ENCODE measurements around the gene PER1. TPM values are rescaled to one million over a fixed set of nuclear protein-coding genes. Genes with fewer than 3 reads are reported as not detected.

PER1 gene
- total and polyA plus RNA-seq, 2 of the 13 experiments (the other 11 are each of a cell fraction or from before 2014, with no cell fraction given), result 2.6 to 3.6 TPM

DNA sequence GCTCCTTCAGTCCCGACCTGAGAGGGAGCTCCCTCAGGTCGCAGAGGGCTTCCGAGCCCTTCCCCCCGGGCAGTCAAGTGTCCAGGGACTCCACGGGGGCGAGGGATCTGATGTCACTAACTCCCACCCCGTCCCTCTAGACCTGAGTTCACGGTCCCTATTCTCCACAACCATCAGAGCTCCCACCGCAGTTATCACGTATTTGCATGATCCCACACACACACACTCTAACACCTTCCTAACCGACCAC lies 3.7 kb upstream of the PER1 start:
- Histone ChIP-seq H2AFZ (ENCODE audit: low read length) (no peak overlapping the region), H3K36me3 (replicated peaks in 1 of 2; ENCODE audit: control insufficient read depth in 1 of 2, insufficient read depth in 2 of 2, low read length in 2 of 2) (peaks cover 1 to 4% of the 10 kb centered on the region in 2 experiments; a peak in 3 of 5 replicates), H3K4me3 (replicated peaks in 1 of 3; ENCODE audit: insufficient read depth in 1 of 3, low read depth in 2 of 3, low read length in 3 of 3) (peak overlapping the region; percentile 58 to 70 (median 63)), H3K9ac (ENCODE audit: insufficient read depth, low read depth, low read length) (peak overlapping the region; percentile 76), H3K79me2 (ENCODE audit: insufficient read depth, low read length) (peaks cover 6% of the 10 kb centered on the region), H4K20me1 (ENCODE audit: insufficient read depth, low read length) (no peaks in the 10 kb centered on the region), H3K27me3 (ENCODE audit: control insufficient read depth in 1 of 2, insufficient read depth in 2 of 2, low read length in 2 of 2) (no peaks in the 10 kb centered on the region), H3K27ac (ENCODE audit: extremely low read length, insufficient read depth, low read length) (peak overlapping the region; percentile 64), H3K9me3 (ENCODE audit: low read length) (no peaks in the 10 kb centered on the region), H3K4me2 (ENCODE audit: low read depth, low read length) (peak overlapping the region; percentile 97), H3K4me1 (ENCODE audit: insufficient read depth, low read length) (peaks cover 68% of the 10 kb centered on the region)
- intact Hi-C loops (cut with micrococcal nuclease; ENCODE audit: unreplicated experiment), result no loop called here
- ChIA-PET POLR2A (interaction anchor here (0.6 to 1.9 kb wide), 5 partner anchors 17 to 65 kb away, joined by 3 to 34 read pairs (median 8); partner anchors contain the start of gene ALOXE3), CTCF (ENCODE audit: low intra/inter-chr PET ratio, low total read pairs) (no interaction called here)
- WGBS (ENCODE audit: low lambda C conversion rate), result 64% methylated on average over 7 of the region's 11 CpGs
- FAIRE-seq (no peak), DNase-seq (ENCODE audit: low spot score) (no peak), ATAC-seq (no peak)
- BruUV-seq (replicated peaks), result no TSS peak
- in situ Hi-C loops (cut with HindIII; ENCODE audit: extremely low pct_ligation_motif_present, low pct_unique_long_range_greater_than_20kb), result loop anchor here (5.0 kb wide), 1 partner anchor 34 kb away; the partner anchor contains the start of gene HES7
- TF ChIP-seq ZNF557 (CRISPR knock-in tag; IDR thresholded peaks at IDR 0.05), result no peak
- TF ChIP-seq ZNF33A (CRISPR knock-in tag; IDR thresholded peaks at IDR 0.05; ENCODE audit: borderline replicate concordance), result no peak
- no peak for TF ChIP-seq KDM6A (CRISPR knock-in tag; IDR thresholded peaks at IDR 0.05; ENCODE audit: low read depth)
- TF ChIP-seq ZFP36L1 (CRISPR knock-in tag; IDR thresholded peaks at IDR 0.05), result no peak
- TF ChIP-seq MED1 (CRISPR knock-in tag; IDR thresholded peaks at IDR 0.05), result no peak
- no peak for TF ChIP-seq ZNF3 (CRISPR knock-in tag; IDR thresholded peaks at IDR 0.05)
- TF ChIP-seq CHCHD3 (CRISPR knock-in tag; IDR thresholded peaks at IDR 0.05), result no peak
- TF ChIP-seq ZNF577 (CRISPR knock-in tag; IDR thresholded peaks at IDR 0.05; ENCODE audit: borderline replicate concordance, low read depth), result no peak
- TF ChIP-seq ONECUT2 (CRISPR knock-in tag; IDR thresholded peaks at IDR 0.05), result no peak
- no peak for TF ChIP-seq SOX6 (IDR thresholded peaks at IDR 0.05)
- no peak for TF ChIP-seq SOX6 (CRISPR knock-in tag; IDR thresholded peaks at IDR 0.05)
- no peak for TF ChIP-seq KMT2A (CRISPR knock-in tag; IDR thresholded peaks at IDR 0.05)
- TF ChIP-seq HHEX (CRISPR knock-in tag; IDR thresholded peaks at IDR 0.05), result no peak
- TF ChIP-seq, protein P1, sequence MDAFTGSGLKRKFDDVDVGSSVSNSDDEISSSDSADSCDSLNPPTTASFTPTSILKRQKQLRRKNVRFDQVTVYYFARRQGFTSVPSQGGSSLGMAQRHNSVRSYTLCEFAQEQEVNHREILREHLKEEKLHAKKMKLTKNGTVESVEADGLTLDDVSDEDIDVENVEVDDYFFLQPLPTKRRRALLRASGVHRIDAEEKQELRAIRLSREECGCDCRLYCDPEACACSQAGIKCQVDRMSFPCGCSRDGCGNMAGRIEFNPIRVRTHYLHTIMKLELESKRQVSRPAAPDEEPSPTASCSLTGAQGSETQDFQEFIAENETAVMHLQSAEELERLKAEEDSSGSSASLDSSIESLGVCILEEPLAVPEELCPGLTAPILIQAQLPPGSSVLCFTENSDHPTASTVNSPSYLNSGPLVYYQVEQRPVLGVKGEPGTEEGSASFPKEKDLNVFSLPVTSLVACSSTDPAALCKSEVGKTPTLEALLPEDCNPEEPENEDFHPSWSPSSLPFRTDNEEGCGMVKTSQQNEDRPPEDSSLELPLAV (CRISPR knock-in tag; conservative IDR thresholded peaks at IDR 0.05; ENCODE audit: low read depth), result no peak
- TF ChIP-seq GATAD1 (CRISPR knock-in tag; IDR thresholded peaks at IDR 0.05), result no peak
- TF ChIP-seq REXO4 (CRISPR knock-in tag; IDR thresholded peaks at IDR 0.05; ENCODE audit: borderline replicate concordance), result no peak
- TF ChIP-seq SP1 (IDR thresholded peaks at IDR 0.05), result no peak
- no peak for TF ChIP-seq SP1 (CRISPR knock-in tag; IDR thresholded peaks at IDR 0.05)
- no peak for TF ChIP-seq RBM39 (IDR thresholded peaks at IDR 0.05; ENCODE audit: low read depth, low read length, poor library complexity, severe bottlenecking)

Measured in HepG2 (cell line).